ENCODE data around the gene TMEM98.

GRCh38 chr17:32953857-32954256 lies 25.9 kb downstream of the TMEM98 start:
- TF ChIP-seq CTCF (conservative IDR thresholded peaks at IDR 0.05; ENCODE audit: low read depth, low read length): no peak
- no peak for TF ChIP-seq EZH2 (IDR thresholded peaks at IDR 0.05; ENCODE audit: borderline replicate concordance, low read depth, low read length, poor library complexity, severe bottlenecking)
